SK-N-SH (cell line): ENCODE results near the gene GIT2. TPM values are rescaled to one million over a fixed set of nuclear protein-coding genes. Genes with fewer than 3 reads are reported as not detected.

Experiments used
- CTCF ChIA-PET: fragments of 300-600, 350-600 bp; formaldehyde crosslinking; extraction: SDS; loops from one replicate; lab custom pipeline; 2021; lab: Yijun Ruan, JAX
- POLR2A ChIA-PET: fragments of 350-600 bp; sonication (Branson Sonifier 250); formaldehyde crosslinking; extraction: SDS; loops from one replicate; lab custom pipeline; 2020; ENCODE audit warnings: antibody characterized with exemption, inconsistent platforms; lab: Yijun Ruan, JAX
- DNase-seq: peaks from one replicate; pipeline ENCODE4 v3.0.0; 2012
- H2AFZ ChIP-seq: fragments of 200-600 bp; sonication (generic); 2 replicates; pipeline ENCODE4 v1.8.1; 2016; ENCODE audit warnings: antibody characterized with exemption, mild to moderate bottlenecking, low read depth
- H3F3A ChIP-seq: fragments of 200-600 bp; sonication (generic); replicated peaks from 2 replicates; pipeline ENCODE3; 2016; ENCODE audit warnings: antibody characterized with exemption, mild to moderate bottlenecking; ENCODE audit not compliant: insufficient read depth
- H3K27ac ChIP-seq, 2 experiments: fragments of 200-500 bp in 1 of 2; fragments of 200-600 bp in 1 of 2; sonication (Bioruptor generic) in 1 of 2; sonication (generic), shearing (Covaris generic) in 1 of 2; 2 replicates each; pipeline versions ENCODE4 v1.5.1 to v1.6.1; 2014 to 2016; ENCODE audit warnings: low read depth in 2 of 2, inconsistent platforms in 1 of 2, low read length in 1 of 2, mild to moderate bottlenecking in 1 of 2, mixed read lengths in 1 of 2
- H3K27me3 ChIP-seq: fragments of 200-600 bp; sonication (generic), shearing (Covaris generic); 2 replicates; pipeline ENCODE4 v1.6.1; 2016; ENCODE audit warnings: mixed run types; ENCODE audit not compliant: insufficient read depth
- H3K36me3 ChIP-seq, 2 experiments: fragments of 200-500 bp in 1 of 2; fragments of 200-600 bp in 1 of 2; sonication (Bioruptor generic) in 1 of 2; sonication (generic) in 1 of 2; replicated peaks in 1 of 2; 2 replicates each; pipeline versions ENCODE3 to v1.5.1; 2014 to 2016; ENCODE audit warnings: low read length in 1 of 2, mild to moderate bottlenecking in 1 of 2; ENCODE audit not compliant: insufficient read depth in 2 of 2, control insufficient read depth in 1 of 2
- H3K4me1 ChIP-seq, 2 experiments: fragments of 200-500 bp in 1 of 2; fragments of 200-600 bp in 1 of 2; sonication (Bioruptor generic) in 1 of 2; sonication (generic), shearing (Covaris generic) in 1 of 2; 2 replicates each; pipeline versions ENCODE4 v1.5.1 to v1.6.1; 2014 to 2016; ENCODE audit warnings: low read depth in 1 of 2, low read length in 1 of 2, mixed run types in 1 of 2; ENCODE audit not compliant: insufficient read depth in 2 of 2, control insufficient read depth in 1 of 2
- H3K4me2 ChIP-seq: fragments of 200-600 bp; sonication (generic), shearing (Covaris generic); 2 replicates; pipeline ENCODE4 v1.6.1; 2017; ENCODE audit warnings: mixed run types
- H3K4me3 ChIP-seq, 2 experiments: fragments of 200-500 bp in 1 of 2; fragments of 200-600 bp in 1 of 2; sonication (Bioruptor generic) in 1 of 2; sonication (generic), shearing (Covaris generic) in 1 of 2; 2 replicates each; pipeline versions ENCODE4 v1.5.1 to v1.8.1; 2014 to 2016; ENCODE audit warnings: low read depth in 2 of 2, inconsistent platforms in 1 of 2, low read length in 1 of 2, mild to moderate bottlenecking in 1 of 2, mixed read lengths in 1 of 2, moderate library complexity in 1 of 2
- H3K79me2 ChIP-seq: fragments of 200-600 bp; sonication (generic); 2 replicates; pipeline ENCODE4 v1.8.1; 2017; ENCODE audit warnings: mild to moderate bottlenecking; ENCODE audit not compliant: insufficient read depth
- H3K9ac ChIP-seq: fragments of 200-600 bp; sonication (generic); 2 replicates; pipeline ENCODE4 v1.6.1; 2017; ENCODE audit warnings: mixed run types
- H3K9me2 ChIP-seq: fragments of 200-600 bp; sonication (generic); 2 replicates; pipeline ENCODE4 v1.6.1; 2017; ENCODE audit warnings: mixed run types
- H3K9me3 ChIP-seq: fragments of 200-600 bp; sonication (generic); 2 replicates; pipeline ENCODE4 v1.6.1; 2017; ENCODE audit warnings: mixed run types, mild to moderate bottlenecking, moderate library complexity
- H4K20me1 ChIP-seq: fragments of 200-600 bp; sonication (generic); 2 replicates; pipeline ENCODE4 v1.6.1; 2017; ENCODE audit warnings: mild to moderate bottlenecking, mixed run types; ENCODE audit not compliant: insufficient read depth
- CHD2 ChIP-seq: fragments of 150-350 bp; IDR thresholded peaks from 2 replicates; pipeline ENCODE4 v1.6.1; 2018; ENCODE audit warnings: low read length; ENCODE audit not compliant: partially characterized antibody
- ELF1 ChIP-seq: IDR thresholded peaks from 2 replicates; pipeline ENCODE4 v1.4.0; 2012
- FOSL2 ChIP-seq: IDR thresholded peaks from 2 replicates; pipeline ENCODE4 v1.4.0; 2012; ENCODE audit warnings: low read depth, mild to moderate bottlenecking, moderate library complexity, borderline replicate concordance
- FOXJ3 ChIP-seq: sonication (generic); formaldehyde crosslinking; IDR thresholded peaks from 2 replicates; pipeline ENCODE4 v1.5.1; 2020; ENCODE audit warnings: mild to moderate bottlenecking, missing genetic modification reagents
- FOXM1 ChIP-seq: IDR thresholded peaks from 2 replicates; pipeline ENCODE4 v1.4.0; 2012; ENCODE audit warnings: low read depth, mild to moderate bottlenecking
- GATA2 ChIP-seq: sonication (generic); formaldehyde crosslinking; IDR thresholded peaks from 2 replicates; pipeline ENCODE4 v1.5.0; 2020; ENCODE audit warnings: mild to moderate bottlenecking, missing genetic modification reagents
- JUND ChIP-seq: IDR thresholded peaks from 2 replicates; pipeline ENCODE4 v1.4.0; 2012
- MEF2A ChIP-seq: IDR thresholded peaks from 2 replicates; pipeline ENCODE4 v1.4.0; 2012; ENCODE audit warnings: low read depth, borderline replicate concordance
- MXI1 ChIP-seq: IDR thresholded peaks from 2 replicates; pipeline ENCODE4 v1.6.1; 2012; ENCODE audit warnings: mild to moderate bottlenecking, low read depth, low read length, improper control_type of control experiment
- NFIC ChIP-seq: IDR thresholded peaks from 2 replicates; pipeline ENCODE4 v1.4.0; 2012; ENCODE audit warnings: borderline replicate concordance
- RAD21 ChIP-seq: IDR thresholded peaks from 2 replicates; pipeline ENCODE4 v1.6.1; 2012; ENCODE audit warnings: mild to moderate bottlenecking, low read length
- RCOR1 ChIP-seq: fragments of 150-350 bp; IDR thresholded peaks from 2 replicates; pipeline ENCODE4 v1.6.1; 2017; ENCODE audit warnings: antibody characterized with exemption, low read length
- RFX5 ChIP-seq: IDR thresholded peaks from 2 replicates; pipeline ENCODE4 v1.6.1; 2012; ENCODE audit warnings: mild to moderate bottlenecking, improper control_type of control experiment, low read length
- RXRA ChIP-seq: IDR thresholded peaks from 2 replicates; pipeline ENCODE4 v1.4.0; 2012; ENCODE audit warnings: low read depth, mild to moderate bottlenecking, borderline replicate concordance
- SMC3 ChIP-seq: IDR thresholded peaks from 2 replicates; pipeline ENCODE4 v1.6.1; 2012; ENCODE audit warnings: low read depth, low read length, improper control_type of control experiment
- TCF12 ChIP-seq: IDR thresholded peaks from 2 replicates; pipeline ENCODE4 v1.4.0; 2012
- TEAD4 ChIP-seq: IDR thresholded peaks from 2 replicates; pipeline ENCODE4 v1.4.0; 2012; ENCODE audit warnings: mild to moderate bottlenecking, borderline replicate concordance; ENCODE audit not compliant: insufficient read depth
- YY1 ChIP-seq: IDR thresholded peaks from 2 replicates; pipeline ENCODE4 v1.4.0; 2012; ENCODE audit warnings: low read depth, mild to moderate bottlenecking
- WGBS: methylation state at CpG from one replicate; pipeline ENCODE4 v1.1.6; 2017; ENCODE audit warnings: low lambda C conversion rate; 5-methylcytosine and 5-hydroxymethylcytosine counted together
- polyA plus RNA-seq, 3 experiments: library from polyadenylated mRNA; depleted of rRNA; stranded (reverse); fragments of >200 nt; gene quantifications; 2 replicates each; pipeline ENCODE4 v1.2.3, GENCODE V29; 2012
- TF ChIP-seq, protein P1 (sequence below): IDR thresholded peaks from 2 replicates; pipeline ENCODE4 v1.4.0; 2012; ENCODE audit warnings: low read depth, borderline replicate concordance
- TF ChIP-seq, protein P2 (sequence below): IDR thresholded peaks from 2 replicates; pipeline ENCODE4 v1.4.0; 2012; ENCODE audit warnings: low read depth
- TF ChIP-seq, protein P3 (sequence below): IDR thresholded peaks from 2 replicates; pipeline ENCODE4 v1.4.0; 2012; ENCODE audit warnings: low read depth, borderline replicate concordance
- TF ChIP-seq, protein P4 (sequence below): IDR thresholded peaks from 2 replicates; pipeline ENCODE4; 2012

Gene GIT2
- polyA plus RNA-seq, 1 of the 3 experiments (the other 2 are of a cell fraction), result 21.2 TPM

DNA sequence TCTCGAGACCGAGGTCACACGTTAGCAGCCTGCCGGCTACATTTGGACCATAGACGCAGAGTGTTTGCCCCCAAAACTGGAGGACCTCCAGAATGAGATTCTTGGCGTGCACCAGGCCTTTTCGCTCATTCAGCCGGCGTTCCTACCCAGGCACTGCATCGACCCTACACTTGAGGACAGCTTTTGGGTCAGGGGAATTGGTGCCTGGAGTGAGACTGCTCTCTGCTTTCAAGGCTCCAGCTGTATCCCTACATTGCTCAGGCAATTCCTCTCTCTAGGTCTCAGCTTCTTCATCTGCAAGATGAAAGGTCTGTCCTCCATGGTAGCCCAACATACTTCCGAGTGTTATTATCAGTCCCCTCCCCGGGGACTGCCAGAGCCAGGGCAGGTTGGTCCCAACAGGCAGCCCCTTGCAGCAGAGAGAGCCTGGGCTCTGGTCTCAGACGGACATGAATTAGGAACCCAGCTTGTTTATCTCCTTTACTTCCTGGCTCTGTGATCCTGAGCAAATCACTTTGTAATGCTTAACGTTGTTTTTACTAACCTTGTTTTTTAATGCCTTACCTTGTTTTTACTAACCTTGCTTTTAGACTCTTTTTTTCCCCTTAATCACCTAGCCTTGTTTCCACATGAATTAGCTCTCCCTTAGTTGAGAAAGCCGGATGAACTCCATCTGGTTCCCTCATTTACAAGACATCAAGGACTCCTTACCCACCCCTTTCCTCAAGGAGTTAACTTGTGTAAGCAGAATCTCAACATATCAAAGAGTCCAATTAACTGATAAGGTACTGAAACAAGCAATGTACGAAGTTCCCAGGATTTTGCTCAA lies 95.2 kb downstream of the GIT2 start:
- Histone ChIP-seq H3K9ac (peak overlapping the region; percentile 89), H3K36me3 (peaks cover 17 to 29% of the 10 kb centered on the region in 2 experiments), H3K27me3 (no peaks in the 10 kb centered on the region), H3F3A (no peaks in the 10 kb centered on the region), H3K4me1 (peaks cover 0 to 9% of the 10 kb centered on the region in 2 experiments; a peak in 1 of 4 replicates), H2AFZ (peak overlapping the region; percentile 95), H3K9me3 (no peaks in the 10 kb centered on the region), H3K4me3 (peak overlapping the region; percentile 74 to 83), H3K27ac (peak overlapping the region; percentile 72 to 81), H3K9me2 (no peaks in the 10 kb centered on the region), H3K79me2 (peaks cover 34% of the 10 kb centered on the region), H3K4me2 (peak overlapping the region; percentile 82), H4K20me1 (no peaks in the 10 kb centered on the region)
- TF ChIP-seq TEAD4, result no peak
- no peak for TF ChIP-seq RXRA
- TF ChIP-seq NFIC, result no peak
- no peak for TF ChIP-seq GATA2
- no peak for TF ChIP-seq CHD2
- TF ChIP-seq ELF1, result no peak
- no peak for TF ChIP-seq TCF12
- CTCF ChIA-PET, result interaction anchor here (0.8 to 1.9 kb wide), 7 partner anchors 8 to 96 kb away, joined by 3 to 7 read pairs (median 3); partner anchors contain the start of gene GLTP
- WGBS, result 13% methylated on average over 15 of the region's 16 CpGs
- POLR2A ChIA-PET, result no interaction called here
- peak; percentile 75 for DNase-seq

DNA sequence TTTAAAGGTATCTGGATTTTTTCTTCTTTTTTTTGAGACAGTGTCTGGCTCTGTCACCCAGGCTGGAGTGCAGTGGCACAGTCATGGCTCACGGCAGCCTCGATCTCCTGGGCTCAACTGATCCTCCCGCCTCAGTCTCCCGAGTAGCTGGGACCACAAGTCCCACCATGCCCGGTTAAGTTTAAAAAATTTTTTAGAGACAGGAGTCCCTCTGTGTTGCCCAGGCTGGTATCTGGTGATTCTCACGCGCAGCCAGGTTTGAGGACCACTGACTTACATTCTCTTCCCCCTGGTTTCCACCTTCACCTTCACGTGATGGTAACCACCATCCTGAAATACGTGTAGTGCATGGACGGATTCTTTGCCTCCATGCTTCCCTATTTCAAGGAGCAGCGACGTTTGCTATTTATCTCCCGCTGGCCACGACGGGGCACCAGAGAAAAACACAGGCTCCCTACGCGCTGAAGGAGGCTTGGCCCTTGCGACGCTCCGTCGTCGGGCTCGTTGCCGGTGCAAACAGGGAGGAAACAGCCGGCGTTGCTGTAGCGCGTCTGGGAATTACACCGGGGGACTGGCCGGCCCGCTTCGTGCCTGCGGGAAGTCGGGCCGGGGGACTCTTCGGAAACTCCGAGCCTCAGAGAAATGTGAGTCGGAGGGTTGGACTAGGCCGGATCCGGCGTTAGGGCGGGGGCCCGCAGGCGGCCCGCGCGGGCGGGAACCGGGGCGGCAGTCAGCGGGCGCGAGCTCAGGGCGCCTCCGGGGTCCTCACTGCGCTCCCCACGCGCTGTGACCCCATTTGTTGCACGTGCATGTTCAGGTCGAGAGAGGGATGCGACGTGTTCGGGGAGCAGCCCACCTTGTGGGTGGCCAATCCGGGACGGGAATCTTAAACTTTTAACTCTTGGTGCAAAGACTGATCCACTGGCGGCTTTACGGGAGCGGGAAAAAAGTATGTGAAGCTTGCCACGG lies 96.1 kb downstream of the GIT2 start, which contains the start of gene TCHP:
TSS of gene TCHP (plus strand) at position 492 of the 969 bp plus-strand sequence. CDS start 2,753 bp downstream, outside the sequence.
- H3K9ac ChIP-seq, result peak within 1 kb of the TSS; percentile 89
- no peaks in the 10 kb centered on the region for H3F3A ChIP-seq
- CTCF ChIA-PET, result interaction anchor here (0.8 to 1.9 kb wide), 7 partner anchors 9 to 95 kb away, joined by 3 to 7 read pairs (median 3); partner anchors contain the start of gene GLTP
- peak within 1 kb of the TSS; percentile 95 for H2AFZ ChIP-seq
- POLR2A ChIA-PET, result interaction anchor here (0.5 to 0.6 kb wide), 2 partner anchors 705 to 1188 kb away, joined by 3 to 5 read pairs; no protein-coding TSS in a partner anchor
- H3K4me3 ChIP-seq, result peak within 1 kb of the TSS; percentile 74 to 83
- peaks cover 34% of the 10 kb centered on the region for H3K79me2 ChIP-seq
- H3K36me3 ChIP-seq, result peaks cover 17 to 21% of the 10 kb centered on the region in 2 experiments
- peak within 1 kb of the TSS; percentile 72 to 81 for H3K27ac ChIP-seq
- peak within 1 kb of the TSS; percentile 82 for H3K4me2 ChIP-seq
- H3K4me1 ChIP-seq, result peaks cover 0 to 9% of the 10 kb centered on the region in 2 experiments; a peak in 1 of 4 replicates
- H3K9me3 ChIP-seq, result no peaks in the 10 kb centered on the region
- no peaks in the 10 kb centered on the region for H3K9me2 ChIP-seq
- WGBS, result 6% methylated on average over 37 of the region's 69 CpGs
- no peaks in the 10 kb centered on the region for H4K20me1 ChIP-seq
- no peaks in the 10 kb centered on the region for H3K27me3 ChIP-seq
- DNase-seq, result peak; percentile 92
- TF ChIP-seq GATA2 (no peak), FOSL2 (no peak), MEF2A (no peak), FOXJ3 (CRISPR knock-in tag) (peak; percentile 40; the same call in 1 of the 2 replicates), ELF1 (peak; percentile 76), SMC3 (no peak), RAD21 (peak; percentile 51), RFX5 (no peak), YY1 (peak; percentile 74; the same call in 1 of the 2 replicates), FOXM1 (no peak), JUND (no peak), RCOR1 (peak; percentile 65; the same call in 1 of the 2 replicates), MXI1 (peak; percentile 87), NFIC (no peak)
- TF ChIP-seq, protein P1, sequence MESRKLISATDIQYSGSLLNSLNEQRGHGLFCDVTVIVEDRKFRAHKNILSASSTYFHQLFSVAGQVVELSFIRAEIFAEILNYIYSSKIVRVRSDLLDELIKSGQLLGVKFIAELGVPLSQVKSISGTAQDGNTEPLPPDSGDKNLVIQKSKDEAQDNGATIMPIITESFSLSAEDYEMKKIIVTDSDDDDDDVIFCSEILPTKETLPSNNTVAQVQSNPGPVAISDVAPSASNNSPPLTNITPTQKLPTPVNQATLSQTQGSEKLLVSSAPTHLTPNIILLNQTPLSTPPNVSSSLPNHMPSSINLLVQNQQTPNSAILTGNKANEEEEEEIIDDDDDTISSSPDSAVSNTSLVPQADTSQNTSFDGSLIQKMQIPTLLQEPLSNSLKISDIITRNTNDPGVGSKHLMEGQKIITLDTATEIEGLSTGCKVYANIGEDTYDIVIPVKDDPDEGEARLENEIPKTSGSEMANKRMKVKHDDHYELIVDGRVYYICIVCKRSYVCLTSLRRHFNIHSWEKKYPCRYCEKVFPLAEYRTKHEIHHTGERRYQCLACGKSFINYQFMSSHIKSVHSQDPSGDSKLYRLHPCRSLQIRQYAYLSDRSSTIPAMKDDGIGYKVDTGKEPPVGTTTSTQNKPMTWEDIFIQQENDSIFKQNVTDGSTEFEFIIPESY, result no peak
- TF ChIP-seq, protein P2, sequence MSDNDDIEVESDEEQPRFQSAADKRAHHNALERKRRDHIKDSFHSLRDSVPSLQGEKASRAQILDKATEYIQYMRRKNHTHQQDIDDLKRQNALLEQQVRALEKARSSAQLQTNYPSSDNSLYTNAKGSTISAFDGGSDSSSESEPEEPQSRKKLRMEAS, result peak; percentile 84
- TF ChIP-seq, protein P3, sequence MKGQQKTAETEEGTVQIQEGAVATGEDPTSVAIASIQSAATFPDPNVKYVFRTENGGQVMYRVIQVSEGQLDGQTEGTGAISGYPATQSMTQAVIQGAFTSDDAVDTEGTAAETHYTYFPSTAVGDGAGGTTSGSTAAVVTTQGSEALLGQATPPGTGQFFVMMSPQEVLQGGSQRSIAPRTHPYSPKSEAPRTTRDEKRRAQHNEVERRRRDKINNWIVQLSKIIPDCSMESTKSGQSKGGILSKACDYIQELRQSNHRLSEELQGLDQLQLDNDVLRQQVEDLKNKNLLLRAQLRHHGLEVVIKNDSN, result peak; percentile 18; the same call in 1 of the 2 replicates
- TF ChIP-seq, protein P4, sequence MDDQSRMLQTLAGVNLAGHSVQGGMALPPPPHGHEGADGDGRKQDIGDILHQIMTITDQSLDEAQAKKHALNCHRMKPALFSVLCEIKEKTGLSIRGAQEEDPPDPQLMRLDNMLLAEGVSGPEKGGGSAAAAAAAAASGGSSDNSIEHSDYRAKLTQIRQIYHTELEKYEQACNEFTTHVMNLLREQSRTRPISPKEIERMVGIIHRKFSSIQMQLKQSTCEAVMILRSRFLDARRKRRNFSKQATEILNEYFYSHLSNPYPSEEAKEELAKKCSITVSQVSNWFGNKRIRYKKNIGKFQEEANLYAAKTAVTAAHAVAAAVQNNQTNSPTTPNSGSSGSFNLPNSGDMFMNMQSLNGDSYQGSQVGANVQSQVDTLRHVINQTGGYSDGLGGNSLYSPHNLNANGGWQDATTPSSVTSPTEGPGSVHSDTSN, result no peak
